ENCODE data around the gene SLC10A1. TPM values are rescaled to one million over a fixed set of nuclear protein-coding genes. Genes with fewer than 3 reads are reported as not detected.

Gene SLC10A1
- total and polyA plus RNA-seq, 2 donors (not counting 1 experiment from before 2014, with no cell fraction given) = not detected

- no peak overlapping the region for H3K27ac Mint-ChIP-seq
- Histone ChIP-seq H3K27ac (ENCODE audit: low read length in 2 of 2) (no peak overlapping the region), H3K9me3 (ENCODE audit: control extremely low read depth in 1 of 3, control insufficient read depth in 2 of 3, insufficient read depth in 1 of 3, low read length in 2 of 3) (no peaks in the 10 kb centered on the region), H3K4me3 (ENCODE audit: control extremely low read depth in 1 of 5, extremely low read depth in 1 of 5, insufficient read depth in 1 of 5, low read depth in 2 of 5, low read length in 4 of 5) (no peak overlapping the region), H4K20me1 (ENCODE audit: control insufficient read depth, insufficient read depth, low read length, poor library complexity, severe bottlenecking) (peaks cover 65% of the 10 kb centered on the region), H3K36me3 (replicated peaks in 1 of 2; ENCODE audit: control extremely low read depth in 1 of 2, control insufficient read depth in 1 of 2, extremely low read depth in 1 of 2, insufficient read depth in 2 of 2, low read length in 1 of 2) (peaks cover 15 to 98% of the 10 kb centered on the region in 2 experiments), H2AFZ (ENCODE audit: insufficient read depth, low read depth, low read length, poor library complexity, severe bottlenecking) (no peak overlapping the region), H3K79me2 (ENCODE audit: control insufficient read depth, insufficient read depth, low read length) (peaks cover 60% of the 10 kb centered on the region), H3K4me2 (replicated peaks; ENCODE audit: low read depth, low read length, poor library complexity, severe bottlenecking) (no peak overlapping the region), H3K4me1 (ENCODE audit: control insufficient read depth in 2 of 2, insufficient read depth in 2 of 2, low read length in 2 of 2) (peaks cover 9 to 13% of the 10 kb centered on the region in 2 donors), H3K9ac (ENCODE audit: low read length) (no peak overlapping the region), H3K27me3 (replicated peaks in 1 of 4; ENCODE audit: control extremely low read depth in 1 of 4, control insufficient read depth in 3 of 4, insufficient read depth in 4 of 4, low read length in 3 of 4) (no peaks in the 10 kb centered on the region)
- intact Hi-C loops (cut with micrococcal nuclease) = no loop called here
- no peaks in the 10 kb centered on the region for H3K9me3 Mint-ChIP-seq (ENCODE audit: insufficient read depth)
- 100% methylated on average over 2 of the region's 7 CpGs for WGBS (ENCODE audit: insufficient coverage)
- ChIA-PET POLR2A (no interaction called here), CTCF (interaction anchor here (0.7 kb wide), 1 partner anchor 310 kb away, joined by 3 read pairs; no protein-coding TSS in a partner anchor)
- no peaks in the 10 kb centered on the region for H3K27me3 Mint-ChIP-seq
- peaks cover 45% of the 10 kb centered on the region for H3K4me1 Mint-ChIP-seq
- DNase-seq = no peak
- ATAC-seq (ENCODE audit: low read depth) = no peak
- no peak for TF ChIP-seq EZH2 (IDR thresholded peaks at IDR 0.05; ENCODE audit: borderline replicate concordance, insufficient read depth, low read depth, low read length, poor library complexity, severe bottlenecking)
- TF ChIP-seq CTCF (IDR thresholded peaks at IDR 0.05) = no peak
- no peak overlapping the region for H3K4me3 Mint-ChIP-seq
These were observed 23.3 kb downstream of the SLC10A1 start for GRCh38 chr14:69773571-69774276.
